Spleen (tissue), 11 donors: ENCODE data around the gene TTC23L. TPM values are rescaled to one million over a fixed set of nuclear protein-coding genes. Genes with fewer than 3 reads are reported as not detected.

Source experiments
- DNase-seq: peaks from one replicate; pipeline ENCODE4 v3.0.0-alpha.2; 2020
- H3K27ac ChIP-seq, 8 donors: fragments of 200-600 bp; sonication (generic) in 7 of 8; 1 replicate in 4 of 8; 2 replicates in 4 of 8; pipeline versions ENCODE4 v1.5.0 to v1.8.0; 2016 to 2021; ENCODE audit warnings: inconsistent platforms in 4 of 8, mild to moderate bottlenecking in 4 of 8, moderate library complexity in 1 of 8
- H3K27me3 ChIP-seq, 7 donors: fragments of 200-600 bp; sonication (generic) in 6 of 7; replicated peaks in 1 of 7; 1 replicate in 4 of 7; 2 replicates in 3 of 7; pipeline versions ENCODE4 v1.5.0 to v1.8.0; 2016 to 2021; ENCODE audit warnings: inconsistent platforms in 3 of 7, mild to moderate bottlenecking in 1 of 7
- H3K36me3 ChIP-seq, 6 donors: fragments of 200-600 bp; sonication (generic) in 5 of 6; 1 replicate in 4 of 6; 2 replicates in 2 of 6; pipeline versions ENCODE4 v1.5.0 to v1.8.0; 2016 to 2021; ENCODE audit warnings: inconsistent platforms in 2 of 6
- H3K4me1 ChIP-seq, 6 donors: fragments of 200-600 bp; sonication (generic) in 5 of 6; 1 replicate in 3 of 6; 2 replicates in 3 of 6; pipeline versions ENCODE4 v1.5.0 to v1.8.0; 2016 to 2021; ENCODE audit warnings: inconsistent platforms in 3 of 6
- H3K4me3 ChIP-seq, 8 donors: fragments of 200-600 bp; sonication (generic) in 7 of 8; 1 replicate in 4 of 8; 2 replicates in 4 of 8; pipeline versions ENCODE4 v1.5.0 to v1.8.0; 2016 to 2021; ENCODE audit warnings: inconsistent platforms in 4 of 8, mild to moderate bottlenecking in 4 of 8, moderate library complexity in 2 of 8
- H3K9me3 ChIP-seq, 8 donors: fragments of 200-600 bp; sonication (generic) in 7 of 8; 1 replicate in 4 of 8; 2 replicates in 4 of 8; pipeline versions ENCODE4 v1.5.0 to v1.8.0; 2016 to 2021; ENCODE audit warnings: inconsistent platforms in 4 of 8
- POLR2A ChIP-seq, 3 donors: fragments of 450-650 bp; IDR thresholded peaks; one replicate each; pipeline ENCODE4 v1.5.1; 2017; ENCODE audit warnings: antibody characterized with exemption in 3 of 3, mild to moderate bottlenecking in 1 of 3
- POLR2AphosphoS5 ChIP-seq, 3 donors: sonication (generic); formaldehyde crosslinking; IDR thresholded peaks; one replicate each; pipeline ENCODE4 v1.5.1; 2017; ENCODE audit warnings: antibody characterized with exemption in 3 of 3
- WGBS, 5 donors: extraction: QIAGEN DNeasy Blood & Tissue Kit in 3 of 5; methylation state at CpG; one replicate each; pipeline versions ENCODE4 v1.1.5 to v1.1.7; 2013 to 2018; 5-methylcytosine and 5-hydroxymethylcytosine counted together
- intact Hi-C: fragments of 100-400 bp; cut with DNase I; formaldehyde crosslinking; loops from one replicate; pipeline ENCODE4 v1.15.0; 2023; ENCODE audit warnings: low total_unique reads
- polyA plus RNA-seq, 3 donors: library from polyadenylated mRNA; stranded (reverse); fragments of 200-250 nt; gene quantifications; one replicate each; pipeline ENCODE4 v1.2.1, GENCODE V29; 2013
- total RNA-seq, 7 donors: library from RNA; depleted of rRNA in 3 of 7; stranded (reverse); fragments of >200 nt in 3 of 7; fragmentation: NEBNext Ultra II Directional in 4 of 7; extraction: Animal tissue kit (Norgen Biotek cat#: 25700) in 4 of 7; gene quantifications; one replicate each; pipeline versions ENCODE4 v1.1.0 to v1.2.1, GENCODE V29; 2016 to 2021
- TF ChIP-seq, protein P1 (sequence below), 11 experiments: fragments of 200-600 bp in 7 of 11; fragments of 450-650 bp in 4 of 11; sonication (generic) in 4 of 11; IDR thresholded peaks in 8 of 11; conservative IDR thresholded peaks in 3 of 11; 1 replicate in 7 of 11; 2 replicates in 4 of 11; pipeline versions ENCODE4 v1.4.0 to v1.8.0; 2016 to 2021; ENCODE audit warnings: antibody characterized with exemption in 11 of 11, inconsistent platforms in 4 of 11, mild to moderate bottlenecking in 1 of 11
- donor health status: healthy with polysubstance abuse.
- donor health status: DM: no; HTN: no; CAD: no; lungs with moderate emphysema.
- donor health status: DM: no; HTN: no; CAD: no.
- donor health status: Bipolar disorder and iron deficiency.
- donor health status: healthy.
- donor health status: DM: no; HTN: no; CAD: no.
- donor health status: DM: yes; HTN: yes; CAD: no.

TTC23L gene
- total and polyA plus RNA-seq, 10 donors = 0.07 to 0.42 (median 0.24) TPM; not detected in 4

DNA sequence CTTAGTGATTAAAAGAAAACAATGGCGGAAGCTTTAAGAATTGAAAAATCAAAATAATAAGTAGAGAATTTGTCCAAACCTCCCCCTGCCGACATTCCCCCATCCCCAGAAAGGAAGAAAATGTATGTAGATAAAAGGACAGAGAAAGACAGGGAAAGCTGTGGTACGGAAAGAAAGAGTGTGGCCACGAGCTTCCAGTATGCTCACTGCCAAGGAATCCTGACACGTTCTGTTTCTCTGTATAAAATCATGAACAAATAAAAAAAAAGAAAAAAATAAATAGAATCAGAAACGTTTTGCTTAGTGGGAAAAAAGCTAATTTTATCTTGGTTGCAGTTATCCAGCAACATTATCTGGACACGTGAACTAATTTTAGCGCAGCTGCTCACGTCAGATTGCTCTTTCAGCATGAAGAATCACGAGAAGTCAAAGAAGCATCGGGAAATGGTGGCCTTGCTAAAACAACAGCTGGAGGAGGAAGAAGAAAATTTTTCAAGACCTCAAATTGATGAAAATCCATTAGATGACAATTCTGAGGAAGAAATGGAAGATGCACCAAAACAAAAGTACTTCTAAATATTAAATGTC lies 105.6 kb downstream of the TTC23L start:
- TF ChIP-seq, protein P1, sequence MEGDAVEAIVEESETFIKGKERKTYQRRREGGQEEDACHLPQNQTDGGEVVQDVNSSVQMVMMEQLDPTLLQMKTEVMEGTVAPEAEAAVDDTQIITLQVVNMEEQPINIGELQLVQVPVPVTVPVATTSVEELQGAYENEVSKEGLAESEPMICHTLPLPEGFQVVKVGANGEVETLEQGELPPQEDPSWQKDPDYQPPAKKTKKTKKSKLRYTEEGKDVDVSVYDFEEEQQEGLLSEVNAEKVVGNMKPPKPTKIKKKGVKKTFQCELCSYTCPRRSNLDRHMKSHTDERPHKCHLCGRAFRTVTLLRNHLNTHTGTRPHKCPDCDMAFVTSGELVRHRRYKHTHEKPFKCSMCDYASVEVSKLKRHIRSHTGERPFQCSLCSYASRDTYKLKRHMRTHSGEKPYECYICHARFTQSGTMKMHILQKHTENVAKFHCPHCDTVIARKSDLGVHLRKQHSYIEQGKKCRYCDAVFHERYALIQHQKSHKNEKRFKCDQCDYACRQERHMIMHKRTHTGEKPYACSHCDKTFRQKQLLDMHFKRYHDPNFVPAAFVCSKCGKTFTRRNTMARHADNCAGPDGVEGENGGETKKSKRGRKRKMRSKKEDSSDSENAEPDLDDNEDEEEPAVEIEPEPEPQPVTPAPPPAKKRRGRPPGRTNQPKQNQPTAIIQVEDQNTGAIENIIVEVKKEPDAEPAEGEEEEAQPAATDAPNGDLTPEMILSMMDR (IDR thresholded peaks at IDR 0.05 in 8 of 11, conservative IDR thresholded peaks at IDR 0.05 in 3 of 11) = no peak
- TF ChIP-seq POLR2A (IDR thresholded peaks at IDR 0.05) (no peak), POLR2AphosphoS5 (IDR thresholded peaks at IDR 0.05) (no peak)
- 85 to 96% (median 92%) methylated on average over 11 of the region's 11 CpGs for WGBS, 5 donors
- DNase-seq = no peak
- no peaks in the 10 kb centered on the region for H3K9me3 ChIP-seq
- H3K36me3 ChIP-seq = peaks cover 0 to 100% (median 62%) of the 10 kb centered on the region in 6 donors
- no peaks in the 10 kb centered on the region for H3K27me3 ChIP-seq
- no peaks in the 10 kb centered on the region for H3K4me1 ChIP-seq
- no peak overlapping the region for H3K4me3 ChIP-seq
- intact Hi-C loops = no loop called here
- H3K27ac ChIP-seq = no peak overlapping the region

Other genes starting within 250 kb of the TTC23L start
- 100 to 1,000 TPM in 6 of 7 donors, 10 to 100 TPM in 1; 88.9 to 217 (median 135) TPM for gene RAI14, start 182.8 kb upstream of the TTC23L start, total RNA-seq
- 10 to 100 TPM; 14.2 to 36.3 (median 18.3) TPM for gene RAI14, start 182.8 kb upstream of the TTC23L start, polyA plus RNA-seq
- 10 to 100 TPM; 10.8 to 19.3 (median 15.2) TPM for gene RAD1, start 76.3 kb downstream of the TTC23L start, total RNA-seq
- 10 to 100 TPM in 1 of 3 donors, 1 to 10 TPM in 2; 7.8 to 12.3 (median 9.4) TPM for gene RAD1, start 76.3 kb downstream of the TTC23L start, polyA plus RNA-seq
- 10 to 100 TPM; 17.8 to 27.2 (median 22.0) TPM for gene BRIX1, start 76.5 kb downstream of the TTC23L start, total RNA-seq
- 10 to 100 TPM; 20.5 to 28.3 (median 27.8) TPM for gene BRIX1, start 76.5 kb downstream of the TTC23L start, polyA plus RNA-seq
- 10 to 100 TPM; 22.9 to 35.2 (median 30.1) TPM for gene DNAJC21, start 90.4 kb downstream of the TTC23L start, total RNA-seq
- 10 to 100 TPM; 16.3 to 22.1 (median 21.8) TPM for gene DNAJC21, start 90.4 kb downstream of the TTC23L start, polyA plus RNA-seq
- not detected for gene AGXT2, start 208.8 kb downstream of the TTC23L start, total RNA-seq
- not detected for gene AGXT2, start 208.8 kb downstream of the TTC23L start, polyA plus RNA-seq